ENCODE data around the gene UCKL1.

UCKL1 gene

GRCh38 chr20:63934271-63935068, 21.7 kb downstream of the UCKL1 start:
- DNase-seq (ENCODE audit: low read depth in 1 of 2, low spot score in 1 of 2) = no peak
- Histone ChIP-seq H3K4me3 (replicated peaks; ENCODE audit: insufficient read depth, low read length) (no peak overlapping the region), H3K27ac (replicated peaks) (no peak overlapping the region), H3K27me3 (ENCODE audit: insufficient read depth, poor library complexity, severe bottlenecking) (no peaks in the 10 kb centered on the region)
- no peak; the same call in 1 of the 2 replicates for TF ChIP-seq POLR2AphosphoS5 (IDR thresholded peaks at IDR 0.05; ENCODE audit: low read depth)
- TF ChIP-seq CTCF (IDR thresholded peaks at IDR 0.05; ENCODE audit: insufficient read depth, low read length) = no peak
- no peak for TF ChIP-seq GABPA (IDR thresholded peaks at IDR 0.05; ENCODE audit: low read depth)
- peak; percentile 39; the same call in 1 of the 2 replicates for TF ChIP-seq SPI1 (IDR thresholded peaks at IDR 0.05; ENCODE audit: borderline replicate concordance, low read depth)
- TF ChIP-seq, protein P1, sequence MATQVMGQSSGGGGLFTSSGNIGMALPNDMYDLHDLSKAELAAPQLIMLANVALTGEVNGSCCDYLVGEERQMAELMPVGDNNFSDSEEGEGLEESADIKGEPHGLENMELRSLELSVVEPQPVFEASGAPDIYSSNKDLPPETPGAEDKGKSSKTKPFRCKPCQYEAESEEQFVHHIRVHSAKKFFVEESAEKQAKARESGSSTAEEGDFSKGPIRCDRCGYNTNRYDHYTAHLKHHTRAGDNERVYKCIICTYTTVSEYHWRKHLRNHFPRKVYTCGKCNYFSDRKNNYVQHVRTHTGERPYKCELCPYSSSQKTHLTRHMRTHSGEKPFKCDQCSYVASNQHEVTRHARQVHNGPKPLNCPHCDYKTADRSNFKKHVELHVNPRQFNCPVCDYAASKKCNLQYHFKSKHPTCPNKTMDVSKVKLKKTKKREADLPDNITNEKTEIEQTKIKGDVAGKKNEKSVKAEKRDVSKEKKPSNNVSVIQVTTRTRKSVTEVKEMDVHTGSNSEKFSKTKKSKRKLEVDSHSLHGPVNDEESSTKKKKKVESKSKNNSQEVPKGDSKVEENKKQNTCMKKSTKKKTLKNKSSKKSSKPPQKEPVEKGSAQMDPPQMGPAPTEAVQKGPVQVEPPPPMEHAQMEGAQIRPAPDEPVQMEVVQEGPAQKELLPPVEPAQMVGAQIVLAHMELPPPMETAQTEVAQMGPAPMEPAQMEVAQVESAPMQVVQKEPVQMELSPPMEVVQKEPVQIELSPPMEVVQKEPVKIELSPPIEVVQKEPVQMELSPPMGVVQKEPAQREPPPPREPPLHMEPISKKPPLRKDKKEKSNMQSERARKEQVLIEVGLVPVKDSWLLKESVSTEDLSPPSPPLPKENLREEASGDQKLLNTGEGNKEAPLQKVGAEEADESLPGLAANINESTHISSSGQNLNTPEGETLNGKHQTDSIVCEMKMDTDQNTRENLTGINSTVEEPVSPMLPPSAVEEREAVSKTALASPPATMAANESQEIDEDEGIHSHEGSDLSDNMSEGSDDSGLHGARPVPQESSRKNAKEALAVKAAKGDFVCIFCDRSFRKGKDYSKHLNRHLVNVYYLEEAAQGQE (IDR thresholded peaks at IDR 0.05; ENCODE audit: insufficient replicate concordance, low read depth) = no peak

GRCh38 chr20:63933646-63934045, 22.6 kb downstream of the UCKL1 start:
- no peaks in the 10 kb centered on the region for H3K27me3 ChIP-seq (ENCODE audit: insufficient read depth, poor library complexity, severe bottlenecking)
- H3K4me3 ChIP-seq (replicated peaks; ENCODE audit: insufficient read depth, low read length) = no peak overlapping the region
- TF ChIP-seq POLR2AphosphoS5 (IDR thresholded peaks at IDR 0.05; ENCODE audit: low read depth) (no peak), CTCF (IDR thresholded peaks at IDR 0.05; ENCODE audit: insufficient read depth, low read length) (no peak), GABPA (IDR thresholded peaks at IDR 0.05; ENCODE audit: low read depth) (no peak), SPI1 (IDR thresholded peaks at IDR 0.05; ENCODE audit: borderline replicate concordance, low read depth) (no peak)
- TF ChIP-seq, protein P1 (IDR thresholded peaks at IDR 0.05; ENCODE audit: insufficient replicate concordance, low read depth) = no peak
- no peak overlapping the region for H3K27ac ChIP-seq (replicated peaks)
- no peak for DNase-seq (ENCODE audit: low read depth in 1 of 2, low spot score in 1 of 2)

- DNase-seq (ENCODE audit: low read depth in 1 of 2, low spot score in 1 of 2) = no peak
- Histone ChIP-seq H3K27ac (replicated peaks) (no peak overlapping the region), H3K4me3 (replicated peaks; ENCODE audit: insufficient read depth, low read length) (no peak overlapping the region), H3K27me3 (ENCODE audit: insufficient read depth, poor library complexity, severe bottlenecking) (no peaks in the 10 kb centered on the region)
- TF ChIP-seq GABPA (IDR thresholded peaks at IDR 0.05; ENCODE audit: low read depth) = no peak
- TF ChIP-seq POLR2AphosphoS5 (IDR thresholded peaks at IDR 0.05; ENCODE audit: low read depth) = no peak
- no peak for TF ChIP-seq SPI1 (IDR thresholded peaks at IDR 0.05; ENCODE audit: borderline replicate concordance, low read depth)
- TF ChIP-seq, protein P1 (IDR thresholded peaks at IDR 0.05; ENCODE audit: insufficient replicate concordance, low read depth) = no peak
- no peak for TF ChIP-seq CTCF (IDR thresholded peaks at IDR 0.05; ENCODE audit: insufficient read depth, low read length)
These were observed 23.5 kb downstream of the UCKL1 start for GRCh38 chr20:63932606-63933160.
